HFF-Myc (cell line): ENCODE results near the gene VAT1L.

Source experiments
- DNase-seq: peaks from one replicate; pipeline ENCODE4 v3.0.0-alpha.2; 2011; ENCODE audit warnings: low read depth; ENCODE audit errors: extremely low read depth
- H3K4me3 ChIP-seq: replicated peaks from 2 replicates; pipeline ENCODE4 v1.5.1; 2011; ENCODE audit warnings: low read depth, mild to moderate bottlenecking, control low read depth, low read length
- TF ChIP-seq, protein P1 (sequence below): IDR thresholded peaks from 2 replicates; pipeline ENCODE4 v1.5.1; 2012; ENCODE audit warnings: mild to moderate bottlenecking, low read depth, low read length, control low read depth; ENCODE audit errors: missing control alignments

Gene VAT1L

DNA sequence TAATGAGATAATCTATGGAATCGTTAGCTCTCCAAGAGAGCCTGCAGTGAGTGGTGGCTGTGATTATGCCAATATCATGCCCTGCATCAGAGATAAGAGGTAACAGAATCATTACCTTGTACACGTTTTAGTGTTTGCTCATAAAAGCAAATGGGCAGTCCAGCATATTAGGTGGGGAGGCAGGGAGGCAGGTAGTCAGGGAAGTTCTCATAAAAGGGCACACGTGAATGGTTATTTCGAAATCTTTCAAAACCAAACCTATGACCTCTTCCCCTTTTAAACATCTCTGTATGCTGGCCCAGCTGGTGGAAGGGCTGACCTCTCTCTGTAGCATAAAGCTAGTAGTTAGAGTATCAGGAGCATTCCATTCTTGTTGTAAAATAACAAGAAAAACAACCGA is 51.7 kb downstream of the VAT1L start:
- no peak overlapping the region for H3K4me3 ChIP-seq
- TF ChIP-seq, protein P1, sequence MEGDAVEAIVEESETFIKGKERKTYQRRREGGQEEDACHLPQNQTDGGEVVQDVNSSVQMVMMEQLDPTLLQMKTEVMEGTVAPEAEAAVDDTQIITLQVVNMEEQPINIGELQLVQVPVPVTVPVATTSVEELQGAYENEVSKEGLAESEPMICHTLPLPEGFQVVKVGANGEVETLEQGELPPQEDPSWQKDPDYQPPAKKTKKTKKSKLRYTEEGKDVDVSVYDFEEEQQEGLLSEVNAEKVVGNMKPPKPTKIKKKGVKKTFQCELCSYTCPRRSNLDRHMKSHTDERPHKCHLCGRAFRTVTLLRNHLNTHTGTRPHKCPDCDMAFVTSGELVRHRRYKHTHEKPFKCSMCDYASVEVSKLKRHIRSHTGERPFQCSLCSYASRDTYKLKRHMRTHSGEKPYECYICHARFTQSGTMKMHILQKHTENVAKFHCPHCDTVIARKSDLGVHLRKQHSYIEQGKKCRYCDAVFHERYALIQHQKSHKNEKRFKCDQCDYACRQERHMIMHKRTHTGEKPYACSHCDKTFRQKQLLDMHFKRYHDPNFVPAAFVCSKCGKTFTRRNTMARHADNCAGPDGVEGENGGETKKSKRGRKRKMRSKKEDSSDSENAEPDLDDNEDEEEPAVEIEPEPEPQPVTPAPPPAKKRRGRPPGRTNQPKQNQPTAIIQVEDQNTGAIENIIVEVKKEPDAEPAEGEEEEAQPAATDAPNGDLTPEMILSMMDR = no peak
- DNase-seq = no peak

DNA sequence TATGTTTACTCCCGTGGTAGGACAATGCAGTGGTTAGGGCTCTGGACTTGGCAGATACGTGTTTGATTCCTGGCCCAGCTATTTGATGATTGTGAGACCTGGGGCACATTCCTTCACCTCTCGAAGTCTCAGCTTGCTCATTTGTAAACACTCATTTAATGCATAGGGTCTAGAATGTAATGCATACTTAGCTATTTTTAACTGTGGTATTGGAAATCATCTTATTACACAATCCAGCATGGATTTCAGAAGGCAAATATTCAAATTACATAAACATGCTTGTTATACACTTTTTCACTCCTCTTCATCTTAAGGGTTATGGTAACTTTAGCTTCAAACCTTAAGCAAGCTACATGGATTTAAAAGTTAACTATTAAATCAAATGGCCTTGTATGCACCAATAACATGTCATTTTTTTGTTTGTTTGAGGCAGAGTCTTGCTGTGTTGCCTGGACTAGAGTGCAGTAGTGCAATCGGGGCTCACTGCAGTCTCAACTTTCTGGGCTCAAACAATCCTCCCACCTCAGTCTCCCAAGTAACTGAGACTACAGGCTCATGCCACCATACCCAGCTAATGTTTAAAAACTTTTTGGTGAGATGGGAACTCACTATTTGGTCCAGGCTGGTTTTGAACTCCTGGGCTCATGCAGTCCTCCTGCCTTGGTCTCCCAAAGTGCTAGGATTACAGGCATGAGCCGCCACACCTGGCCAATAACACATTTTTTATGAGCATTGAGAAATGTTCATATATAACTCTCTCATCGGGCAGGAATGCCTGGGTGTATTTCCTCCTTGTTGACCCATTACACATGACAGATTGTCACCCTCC is 52.5 kb downstream of the VAT1L start:
- no peak for DNase-seq
- H3K4me3 ChIP-seq = no peak overlapping the region
- TF ChIP-seq, protein P1 = no peak

DNA sequence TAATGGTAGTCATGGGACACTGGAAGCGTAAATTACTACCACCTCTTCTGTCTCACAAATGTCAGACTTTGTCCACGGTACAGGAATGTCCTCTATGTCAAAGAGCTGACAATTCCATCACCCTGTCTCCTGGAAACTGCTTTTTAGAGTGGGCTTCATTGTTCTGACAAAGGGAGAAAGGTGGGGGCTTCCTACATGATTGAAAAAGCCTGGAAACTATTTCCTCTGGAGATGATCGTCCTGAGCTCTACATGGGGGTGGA is 53.1 kb downstream of the VAT1L start:
- no peak overlapping the region for H3K4me3 ChIP-seq

DNA sequence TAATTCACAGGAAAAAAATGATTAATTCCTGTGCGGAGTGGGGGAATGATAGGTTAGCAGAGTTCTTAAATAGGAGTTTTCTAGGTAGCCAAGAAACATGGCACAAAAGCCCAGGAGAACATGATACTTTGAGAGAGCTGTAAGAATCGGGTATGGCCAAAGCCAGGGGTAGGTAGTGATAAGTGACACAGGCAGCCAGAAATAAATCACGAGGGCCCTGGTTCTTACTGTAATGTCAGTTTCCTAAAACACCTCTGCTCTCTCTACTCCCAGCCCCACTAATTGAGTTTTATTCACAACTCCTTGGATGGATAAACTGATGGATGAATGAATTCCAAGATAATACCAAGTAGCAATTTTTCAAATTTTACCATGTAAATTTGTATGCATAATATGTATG is 54.1 kb downstream of the VAT1L start:
- no peak for DNase-seq
- TF ChIP-seq, protein P1 = no peak
- no peak overlapping the region for H3K4me3 ChIP-seq

More for the DNA sequence above, 53.1 kb downstream of the VAT1L start:
- TF ChIP-seq, protein P1 = no peak
- no peak for DNase-seq

DNA sequence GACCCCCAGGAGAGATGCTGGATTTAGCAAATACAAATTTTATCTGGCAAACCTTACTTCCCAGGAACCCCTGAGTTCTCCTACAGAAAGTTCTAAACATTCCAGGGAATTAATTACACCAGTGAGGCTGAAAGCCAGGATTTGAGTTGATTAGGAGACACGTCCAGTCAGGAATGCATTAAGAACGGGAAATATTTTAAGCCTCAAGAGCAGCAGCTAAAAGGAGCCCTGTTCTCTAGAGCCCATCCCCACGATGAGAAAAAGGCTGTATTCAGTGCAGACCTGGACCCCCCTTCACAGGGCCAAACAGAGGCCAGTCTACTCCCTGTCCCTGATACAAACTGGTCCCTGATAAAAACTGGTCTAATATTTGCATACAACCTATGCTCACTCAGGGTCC is 55.0 kb downstream of the VAT1L start:
- no peak overlapping the region for H3K4me3 ChIP-seq
- TF ChIP-seq, protein P1 = no peak
- no peak for DNase-seq

DNA sequence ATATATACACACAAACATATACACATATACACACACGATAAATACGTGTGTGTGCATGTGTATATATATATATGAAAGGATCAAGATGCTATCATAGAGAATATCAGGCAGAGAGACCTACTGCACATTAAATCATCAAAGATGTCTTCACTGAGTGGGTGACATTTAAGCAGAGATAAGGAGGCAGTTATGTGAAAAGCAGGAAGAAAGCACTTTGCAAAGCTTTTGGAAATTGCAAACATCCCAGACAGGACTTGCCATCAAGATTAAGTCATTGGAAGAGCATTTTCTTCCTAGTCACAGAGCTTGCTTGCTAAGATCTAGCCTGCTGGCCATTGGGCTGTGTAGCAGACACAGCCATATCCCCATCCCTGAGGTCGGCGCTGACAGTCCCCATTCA is 56.4 kb downstream of the VAT1L start:
- TF ChIP-seq, protein P1 = no peak

More for the DNA sequence above, 56.4 kb downstream of the VAT1L start:
- DNase-seq = no peak
- H3K4me3 ChIP-seq = no peak overlapping the region
